AG09309 (cell line): ENCODE measurements around the gene IFIT1.
"Not testable (repeated sequence)": the region's sequence is repeated elsewhere in the genome, so short reads cannot be mapped to it uniquely, and the experiment has no call there.

Source experiments
- DNase-seq: peaks from one replicate; pipeline ENCODE4 v3.0.0-alpha.2; 2010; ENCODE audit warnings: low read depth
- H3K4me3 ChIP-seq: 2 replicates; pipeline ENCODE4 v1.5.1; 2011; ENCODE audit warnings: mild to moderate bottlenecking, low read depth, low read length, moderate library complexity; ENCODE audit not compliant: control insufficient read depth
- TF ChIP-seq, protein P1 (sequence below): IDR thresholded peaks from 2 replicates; pipeline ENCODE4 v1.5.1; 2011; ENCODE audit warnings: mild to moderate bottlenecking, low read depth, low read length, inconsistent platforms; ENCODE audit not compliant: insufficient read depth, control insufficient read depth; ENCODE audit errors: missing control alignments

IFIT1 gene

GRCh38 chr10:89384474-89385340, 7.7 kb upstream of the IFIT1 start:
- TF ChIP-seq, protein P1, sequence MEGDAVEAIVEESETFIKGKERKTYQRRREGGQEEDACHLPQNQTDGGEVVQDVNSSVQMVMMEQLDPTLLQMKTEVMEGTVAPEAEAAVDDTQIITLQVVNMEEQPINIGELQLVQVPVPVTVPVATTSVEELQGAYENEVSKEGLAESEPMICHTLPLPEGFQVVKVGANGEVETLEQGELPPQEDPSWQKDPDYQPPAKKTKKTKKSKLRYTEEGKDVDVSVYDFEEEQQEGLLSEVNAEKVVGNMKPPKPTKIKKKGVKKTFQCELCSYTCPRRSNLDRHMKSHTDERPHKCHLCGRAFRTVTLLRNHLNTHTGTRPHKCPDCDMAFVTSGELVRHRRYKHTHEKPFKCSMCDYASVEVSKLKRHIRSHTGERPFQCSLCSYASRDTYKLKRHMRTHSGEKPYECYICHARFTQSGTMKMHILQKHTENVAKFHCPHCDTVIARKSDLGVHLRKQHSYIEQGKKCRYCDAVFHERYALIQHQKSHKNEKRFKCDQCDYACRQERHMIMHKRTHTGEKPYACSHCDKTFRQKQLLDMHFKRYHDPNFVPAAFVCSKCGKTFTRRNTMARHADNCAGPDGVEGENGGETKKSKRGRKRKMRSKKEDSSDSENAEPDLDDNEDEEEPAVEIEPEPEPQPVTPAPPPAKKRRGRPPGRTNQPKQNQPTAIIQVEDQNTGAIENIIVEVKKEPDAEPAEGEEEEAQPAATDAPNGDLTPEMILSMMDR: no peak
- H3K4me3 ChIP-seq: no peak overlapping the region
- DNase-seq: no peak

GRCh38 chr10:89388806-89389205, 3.6 kb upstream of the IFIT1 start:
- TF ChIP-seq, protein P1: no peak
- H3K4me3 ChIP-seq: no peak overlapping the region
- no peak for DNase-seq

GRCh38 chr10:89389254-89389653, 3.2 kb upstream of the IFIT1 start:
- DNase-seq: no peak
- H3K4me3 ChIP-seq: no peak overlapping the region
- TF ChIP-seq, protein P1: peak; percentile 42

- no peak for DNase-seq
- TF ChIP-seq, protein P1: no peak
- no peak overlapping the region for H3K4me3 ChIP-seq
These were observed 1.8 kb upstream of the IFIT1 start for GRCh38 chr10:89390476-89391225.

DNA sequence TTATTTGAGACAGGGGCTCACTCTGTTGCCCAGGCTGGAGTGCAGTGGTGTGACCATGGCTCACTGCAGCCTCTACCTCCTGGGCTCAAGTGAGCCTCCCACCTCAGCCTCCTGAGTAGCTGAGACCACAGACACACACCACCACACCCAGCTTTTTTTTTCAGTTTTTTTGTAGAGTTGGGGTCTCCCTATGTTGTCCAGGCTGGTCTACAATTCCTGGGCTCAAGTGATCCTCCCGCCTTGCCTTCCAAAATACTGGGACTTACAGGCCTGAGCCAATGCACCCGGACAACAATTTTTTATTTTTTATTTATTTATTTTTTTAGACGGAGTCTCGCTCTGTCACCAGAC, 1.2 kb upstream of the IFIT1 start:
- not testable (repeated sequence) for H3K4me3 ChIP-seq, DNase-seq

GRCh38 chr10:89392974-89393373, 551 bp downstream of the IFIT1 start:
- DNase-seq: peak; percentile 85
- H3K4me3 ChIP-seq: peak overlapping the region; percentile 57
- TF ChIP-seq, protein P1: no peak

DNA sequence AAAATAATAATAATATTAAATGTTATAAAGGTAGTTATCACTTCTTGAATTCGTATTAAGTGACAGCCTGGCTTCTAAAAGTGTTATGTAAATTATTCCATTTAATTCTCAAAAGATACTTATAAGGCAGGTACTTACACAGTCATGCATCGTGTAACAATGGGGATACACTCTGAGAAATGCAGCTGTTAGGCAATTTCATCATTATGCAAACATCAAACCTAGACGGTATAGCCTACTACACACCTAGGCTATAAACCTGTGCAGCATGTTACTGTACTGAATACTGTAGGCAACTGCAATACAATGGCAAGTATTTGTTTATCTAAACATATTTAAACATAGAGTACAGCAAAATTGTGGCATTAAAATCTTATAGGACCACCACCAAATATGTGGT, 1.5 kb downstream of the IFIT1 start:
- H3K4me3 ChIP-seq: no peak overlapping the region
- DNase-seq: no peak
- TF ChIP-seq, protein P1: no peak
